ENCODE results near the gene LYSMD3.

The LYSMD3 gene

GRCh38 chr5:90480699-90481098 is 48.7 kb downstream of the LYSMD3 start:
- H3K27ac ChIP-seq (ENCODE audit: low read depth, low read length): no peak overlapping the region
- H3K27me3 ChIP-seq (ENCODE audit: control insufficient read depth, insufficient read depth, low read length): no peaks in the 10 kb centered on the region
- H3K4me1 ChIP-seq (ENCODE audit: control insufficient read depth, insufficient read depth, low read length): peaks cover 50% of the 10 kb centered on the region
- H3K9ac ChIP-seq (ENCODE audit: low read depth, low read length): 0 out of 2 replicates have a peak overlapping the region, but pooled peaks have one; percentile 19
- H3K4me3 ChIP-seq (ENCODE audit: low read depth, low read length): no peak overlapping the region
- no peaks in the 10 kb centered on the region for H3K9me3 ChIP-seq (ENCODE audit: control insufficient read depth, insufficient read depth, low read length)
- peaks cover 43% of the 10 kb centered on the region for H3K36me3 ChIP-seq (ENCODE audit: control insufficient read depth, insufficient read depth, low read length)

GRCh38 chr5:90479611-90480385 is 49.6 kb downstream of the LYSMD3 start:
- H3K27me3 ChIP-seq (ENCODE audit: control insufficient read depth, insufficient read depth, low read length): no peaks in the 10 kb centered on the region
- no peak overlapping the region for H3K4me3 ChIP-seq (ENCODE audit: low read depth, low read length)
- H3K9ac ChIP-seq (ENCODE audit: low read depth, low read length): no peak overlapping the region
- no peaks in the 10 kb centered on the region for H3K9me3 ChIP-seq (ENCODE audit: control insufficient read depth, insufficient read depth, low read length)
- peaks cover 34% of the 10 kb centered on the region for H3K36me3 ChIP-seq (ENCODE audit: control insufficient read depth, insufficient read depth, low read length)
- H3K4me1 ChIP-seq (ENCODE audit: control insufficient read depth, insufficient read depth, low read length): peaks cover 47% of the 10 kb centered on the region
- no peak overlapping the region for H3K27ac ChIP-seq (ENCODE audit: low read depth, low read length)

- Histone ChIP-seq H3K4me1 (ENCODE audit: control insufficient read depth, insufficient read depth, low read length) (peaks cover 36% of the 10 kb centered on the region), H3K9ac (ENCODE audit: low read depth, low read length) (no peak overlapping the region), H3K9me3 (ENCODE audit: control insufficient read depth, insufficient read depth, low read length) (no peaks in the 10 kb centered on the region), H3K27me3 (ENCODE audit: control insufficient read depth, insufficient read depth, low read length) (no peaks in the 10 kb centered on the region), H3K27ac (ENCODE audit: low read depth, low read length) (peak overlapping the region; percentile 93), H3K4me3 (ENCODE audit: low read depth, low read length) (peak overlapping the region; percentile 81), H3K36me3 (ENCODE audit: control insufficient read depth, insufficient read depth, low read length) (peaks cover 28% of the 10 kb centered on the region)
Observed at GRCh38 chr5:90477621-90478215, 51.7 kb downstream of the LYSMD3 start.

GRCh38 chr5:90477073-90477472 is 52.3 kb downstream of the LYSMD3 start:
- H3K27ac ChIP-seq (ENCODE audit: low read depth, low read length): peak overlapping the region; percentile 93
- no peak overlapping the region for H3K9ac ChIP-seq (ENCODE audit: low read depth, low read length)

GRCh38 chr5:90476391-90476790 is 53.0 kb downstream of the LYSMD3 start:
- Histone ChIP-seq H3K9me3 (ENCODE audit: control insufficient read depth, insufficient read depth, low read length) (no peaks in the 10 kb centered on the region), H3K27me3 (ENCODE audit: control insufficient read depth, insufficient read depth, low read length) (no peaks in the 10 kb centered on the region), H3K4me3 (ENCODE audit: low read depth, low read length) (peak overlapping the region; percentile 81), H3K4me1 (ENCODE audit: control insufficient read depth, insufficient read depth, low read length) (peaks cover 39% of the 10 kb centered on the region), H3K9ac (ENCODE audit: low read depth, low read length) (no peak overlapping the region), H3K36me3 (ENCODE audit: control insufficient read depth, insufficient read depth, low read length) (peaks cover 19% of the 10 kb centered on the region), H3K27ac (ENCODE audit: low read depth, low read length) (peak overlapping the region; percentile 93)

More at GRCh38 chr5:90477073-90477472, 52.3 kb downstream of the LYSMD3 start:
- Histone ChIP-seq H3K4me3 (ENCODE audit: low read depth, low read length) (peak overlapping the region; percentile 81), H3K27me3 (ENCODE audit: control insufficient read depth, insufficient read depth, low read length) (no peaks in the 10 kb centered on the region), H3K36me3 (ENCODE audit: control insufficient read depth, insufficient read depth, low read length) (peaks cover 26% of the 10 kb centered on the region), H3K9me3 (ENCODE audit: control insufficient read depth, insufficient read depth, low read length) (no peaks in the 10 kb centered on the region), H3K4me1 (ENCODE audit: control insufficient read depth, insufficient read depth, low read length) (peaks cover 39% of the 10 kb centered on the region)

GRCh38 chr5:90475436-90475980 is 53.9 kb downstream of the LYSMD3 start:
- Histone ChIP-seq H3K27ac (ENCODE audit: low read depth, low read length) (peak overlapping the region; percentile 93), H3K9ac (ENCODE audit: low read depth, low read length) (peak overlapping the region; percentile 34; the same call in 1 of the 2 replicates)

GRCh38 chr5:90474235-90475107 is 54.9 kb downstream of the LYSMD3 start, which contains the start of the genes MBLAC2 and POLR3G:
MBLAC2 (minus strand) TSS chr5:90474771; CDS start chr5:90474292, 479 bp downstream.
POLR3G (plus strand) TSS chr5:90474864; CDS start chr5:90485568, 10,704 bp downstream.
- Histone ChIP-seq H3K36me3 (ENCODE audit: control insufficient read depth, insufficient read depth, low read length) (peaks cover 5% of the 10 kb centered on the region; the same call in 1 of the 2 replicates), H3K9ac (ENCODE audit: low read depth, low read length) (peak within 1 kb of the TSS; percentile 71), H3K4me1 (ENCODE audit: control insufficient read depth, insufficient read depth, low read length) (peaks cover 32% of the 10 kb centered on the region), H3K27ac (ENCODE audit: low read depth, low read length) (peak within 1 kb of the TSS; percentile 93), H3K27me3 (ENCODE audit: control insufficient read depth, insufficient read depth, low read length) (no peaks in the 10 kb centered on the region), H3K9me3 (ENCODE audit: control insufficient read depth, insufficient read depth, low read length) (no peaks in the 10 kb centered on the region), H3K4me3 (ENCODE audit: low read depth, low read length) (peak within 1 kb of the TSS; percentile 81)

More at GRCh38 chr5:90475436-90475980, 53.9 kb downstream of the LYSMD3 start:
- H3K36me3 ChIP-seq (ENCODE audit: control insufficient read depth, insufficient read depth, low read length): peaks cover 15% of the 10 kb centered on the region
- H3K27me3 ChIP-seq (ENCODE audit: control insufficient read depth, insufficient read depth, low read length): no peaks in the 10 kb centered on the region
- peak overlapping the region; percentile 81 for H3K4me3 ChIP-seq (ENCODE audit: low read depth, low read length)
- H3K4me1 ChIP-seq (ENCODE audit: control insufficient read depth, insufficient read depth, low read length): peaks cover 38% of the 10 kb centered on the region
- no peaks in the 10 kb centered on the region for H3K9me3 ChIP-seq (ENCODE audit: control insufficient read depth, insufficient read depth, low read length)

GRCh38 chr5:90473396-90474234 is 55.8 kb downstream of the LYSMD3 start:
- H3K36me3 ChIP-seq (ENCODE audit: control insufficient read depth, insufficient read depth, low read length): no peaks in the 10 kb centered on the region
- H3K4me1 ChIP-seq (ENCODE audit: control insufficient read depth, insufficient read depth, low read length): peaks cover 30% of the 10 kb centered on the region
- H3K4me3 ChIP-seq (ENCODE audit: low read depth, low read length): peak overlapping the region; percentile 81
- peak overlapping the region; percentile 71; the same call in 1 of the 2 replicates for H3K9ac ChIP-seq (ENCODE audit: low read depth, low read length)
- H3K27ac ChIP-seq (ENCODE audit: low read depth, low read length): peak overlapping the region; percentile 86
- no peaks in the 10 kb centered on the region for H3K27me3 ChIP-seq (ENCODE audit: control insufficient read depth, insufficient read depth, low read length)
- H3K9me3 ChIP-seq (ENCODE audit: control insufficient read depth, insufficient read depth, low read length): no peaks in the 10 kb centered on the region

GRCh38 chr5:90472783-90473395 is 56.5 kb downstream of the LYSMD3 start:
- Histone ChIP-seq H3K4me3 (ENCODE audit: low read depth, low read length) (peak overlapping the region; percentile 81), H3K9me3 (ENCODE audit: control insufficient read depth, insufficient read depth, low read length) (no peaks in the 10 kb centered on the region), H3K27ac (ENCODE audit: low read depth, low read length) (no peak overlapping the region), H3K36me3 (ENCODE audit: control insufficient read depth, insufficient read depth, low read length) (no peaks in the 10 kb centered on the region), H3K9ac (ENCODE audit: low read depth, low read length) (no peak overlapping the region), H3K27me3 (ENCODE audit: control insufficient read depth, insufficient read depth, low read length) (no peaks in the 10 kb centered on the region), H3K4me1 (ENCODE audit: control insufficient read depth, insufficient read depth, low read length) (peaks cover 26% of the 10 kb centered on the region)
